ENCODE results near the gene SRC.

The SRC gene

GRCh38 chr20:37345339-37346235, at the start of gene SRC:
Gene SRC, plus strand, starts transcription at chr20:37346140. Its CDS starts 38,014 bp downstream, at chr20:37384154.
- DNase-seq, result peak; percentile 70

GRCh38 chr20:37296371-37296770, 49.6 kb upstream of the SRC start:
- DNase-seq, result no peak

- DNase-seq, result no peak
Measured at GRCh38 chr20:37297066-37297736, 48.7 kb upstream of the SRC start.

- no peak for DNase-seq
Measured at GRCh38 chr20:37298190-37298939, 47.6 kb upstream of the SRC start.

- no peak for DNase-seq
Measured at GRCh38 chr20:37299718-37300528, 46.0 kb upstream of the SRC start.

- DNase-seq, result no peak
Measured at GRCh38 chr20:37301120-37301519, 44.8 kb upstream of the SRC start.

- no peak for DNase-seq
Measured at GRCh38 chr20:37301558-37301957, 44.4 kb upstream of the SRC start.

- no peak for DNase-seq
Measured at GRCh38 chr20:37302981-37303380, 43.0 kb upstream of the SRC start.

- DNase-seq, result no peak
Measured at GRCh38 chr20:37303637-37304036, 42.3 kb upstream of the SRC start.

GRCh38 chr20:37305079-37305478, 40.9 kb upstream of the SRC start:
- no peak for DNase-seq

GRCh38 chr20:37305839-37306238, 40.1 kb upstream of the SRC start:
- DNase-seq, result no peak

- no peak for DNase-seq
Measured at GRCh38 chr20:37308086-37309050, 37.6 kb upstream of the SRC start.

GRCh38 chr20:37309290-37309689, 36.6 kb upstream of the SRC start:
- no peak for DNase-seq

- no peak for DNase-seq
Measured at GRCh38 chr20:37309936-37310590, 35.9 kb upstream of the SRC start.

GRCh38 chr20:37310951-37311350, 35.0 kb upstream of the SRC start:
- no peak for DNase-seq

- DNase-seq, result no peak
Measured at GRCh38 chr20:37311710-37312355, 34.1 kb upstream of the SRC start.

- DNase-seq, result no peak
Measured at GRCh38 chr20:37313546-37314091, 32.3 kb upstream of the SRC start.

- no peak for DNase-seq
Measured at GRCh38 chr20:37314099-37314498, 31.8 kb upstream of the SRC start.

- DNase-seq, result no peak
Measured at GRCh38 chr20:37314617-37315016, 31.3 kb upstream of the SRC start.

- no peak for DNase-seq
Measured at GRCh38 chr20:37315021-37315451, 30.9 kb upstream of the SRC start.
